ENCODE data around the gene RPTOR. TPM values are rescaled to one million over a fixed set of nuclear protein-coding genes. Genes with fewer than 3 reads are reported as not detected.

The RPTOR gene
- total RNA-seq, 1 experiment from 2014 or later, result 9.1 TPM

DNA sequence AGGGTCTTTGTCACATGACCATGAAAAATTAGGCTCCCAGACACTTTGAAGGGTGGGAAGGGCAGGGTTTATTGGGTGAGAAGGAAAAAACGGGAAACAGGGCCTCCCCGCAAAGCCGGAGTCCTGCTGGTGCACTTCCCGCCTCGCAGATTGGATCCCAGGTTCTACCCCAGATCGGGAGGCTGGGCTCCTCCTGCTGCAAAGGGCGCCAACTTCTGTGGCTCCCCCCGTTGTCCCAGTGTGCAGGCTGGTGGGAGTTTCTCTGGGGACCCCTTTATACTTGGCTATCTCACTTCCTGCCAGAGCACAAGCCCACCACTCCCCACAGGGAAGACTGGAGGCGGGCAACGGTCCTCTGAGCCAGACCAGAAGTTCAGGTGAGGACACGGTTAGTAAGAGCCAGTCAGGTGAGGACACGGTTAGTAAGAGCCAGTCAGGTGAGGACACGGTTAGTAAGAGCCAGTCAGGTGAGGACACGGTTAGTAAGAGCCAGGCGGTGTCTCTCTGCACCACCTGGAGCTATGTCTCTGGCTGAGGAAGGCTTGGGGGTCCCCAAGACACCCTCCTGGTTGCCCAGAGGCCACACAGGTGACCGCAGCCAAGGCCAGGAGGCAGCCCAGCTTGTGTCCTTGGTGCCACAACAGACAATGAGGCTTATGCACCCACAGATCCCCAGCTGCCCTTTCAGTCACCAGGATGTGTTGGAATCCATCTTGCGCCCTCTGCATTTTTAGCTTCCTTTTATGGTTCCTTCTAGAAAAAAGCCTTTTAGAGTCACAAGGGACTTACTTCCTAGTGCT is 398.9 kb downstream of the RPTOR start:
- no peak for DNase-seq (ENCODE audit: low read depth)

DNA sequence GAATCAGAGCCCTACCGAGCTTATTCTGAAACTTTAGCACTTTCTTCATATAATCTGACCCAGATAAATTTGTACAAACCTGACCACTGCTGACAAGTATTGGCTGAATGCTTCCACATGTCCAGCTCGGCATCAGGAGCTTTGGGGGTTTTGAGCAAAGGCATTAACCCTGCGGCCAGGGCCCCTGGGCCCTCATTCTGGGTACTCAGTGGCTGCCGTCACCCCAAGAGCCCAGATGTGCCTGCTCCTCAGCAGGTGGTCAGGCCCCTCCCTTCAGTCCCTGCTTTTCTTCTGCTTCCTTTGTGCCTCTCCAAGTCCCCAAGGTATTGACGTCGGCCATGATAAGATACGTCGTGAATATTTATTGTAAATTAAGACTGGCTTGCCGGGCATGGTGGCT is 399.7 kb downstream of the RPTOR start:
- no peak for DNase-seq (ENCODE audit: low read depth)

DNA sequence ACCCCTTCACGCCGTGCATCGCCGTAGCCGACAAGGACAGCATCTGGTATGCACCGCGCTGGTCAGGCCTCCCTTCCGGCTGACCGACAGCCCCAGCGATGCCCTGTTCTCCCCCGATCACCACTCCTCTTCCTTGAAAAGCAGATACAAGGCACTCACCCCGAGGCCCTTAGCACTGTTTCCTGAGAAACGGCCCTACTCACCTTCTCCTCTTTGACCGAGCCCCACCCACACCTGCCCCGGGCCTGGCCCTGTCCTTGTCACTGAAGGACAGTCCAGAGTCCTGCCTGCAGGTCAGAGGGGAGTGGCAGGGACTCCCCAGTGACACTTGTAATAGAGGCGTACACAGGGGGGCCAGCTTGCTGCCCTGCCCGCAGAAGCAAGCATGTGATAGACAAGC is 401.1 kb downstream of the RPTOR start:
- DNase-seq (ENCODE audit: low read depth), result no peak

DNA sequence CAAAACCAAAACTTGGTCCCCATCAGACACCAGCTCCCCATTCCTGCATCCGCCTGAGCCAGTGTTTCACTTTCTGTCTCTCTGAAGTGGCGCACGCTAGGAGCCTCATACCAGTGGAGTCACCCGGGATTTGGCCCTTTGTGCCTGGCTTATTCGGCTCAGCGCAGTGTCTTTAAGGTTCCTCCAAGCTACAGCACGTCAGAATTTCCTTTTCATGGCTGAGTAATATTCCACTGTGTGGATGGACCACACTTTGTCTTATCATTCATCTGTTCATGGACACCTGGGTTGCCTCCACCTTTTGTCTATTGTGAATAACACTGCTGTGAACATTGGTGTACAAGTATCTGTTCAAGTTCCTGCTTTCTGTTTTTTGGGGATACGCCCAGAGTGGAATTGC is 401.8 kb downstream of the RPTOR start:
- DNase-seq (ENCODE audit: low read depth), result no peak

DNA sequence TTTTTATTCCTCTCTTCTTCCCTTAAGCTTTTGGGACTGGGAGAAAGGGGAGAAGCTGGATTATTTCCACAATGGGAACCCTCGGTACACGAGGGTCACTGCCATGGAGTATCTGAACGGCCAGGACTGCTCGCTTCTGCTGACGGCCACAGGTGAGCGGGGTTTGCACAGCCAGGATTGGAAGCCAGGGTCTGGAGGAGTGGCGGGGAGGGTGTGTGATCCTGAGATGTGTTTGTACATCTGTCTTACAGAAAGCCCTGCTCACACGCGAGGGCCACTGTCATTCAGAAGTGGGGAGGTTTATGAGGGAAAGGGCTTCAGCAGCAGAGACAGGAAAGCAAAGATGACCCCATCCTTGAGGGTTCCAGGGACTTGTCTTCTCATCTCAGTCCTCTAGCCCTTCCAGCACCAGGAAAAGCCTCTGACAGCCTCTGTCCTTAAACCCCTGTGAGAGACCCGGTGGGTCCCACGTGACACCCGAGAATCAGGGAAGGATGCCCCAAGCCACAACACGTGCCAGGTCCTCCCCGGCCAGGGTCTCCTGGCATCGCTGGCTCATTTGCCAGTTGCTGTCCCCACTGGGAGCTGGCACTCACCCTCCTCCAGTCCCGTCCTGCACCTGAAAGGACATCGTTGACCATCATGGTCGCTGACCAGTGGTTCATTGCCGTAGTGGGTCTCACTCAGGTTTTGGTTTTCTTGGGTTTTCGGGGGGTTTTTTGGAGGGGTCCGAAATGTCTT is 402.7 kb downstream of the RPTOR start:
- DNase-seq (ENCODE audit: low read depth), result no peak

DNA sequence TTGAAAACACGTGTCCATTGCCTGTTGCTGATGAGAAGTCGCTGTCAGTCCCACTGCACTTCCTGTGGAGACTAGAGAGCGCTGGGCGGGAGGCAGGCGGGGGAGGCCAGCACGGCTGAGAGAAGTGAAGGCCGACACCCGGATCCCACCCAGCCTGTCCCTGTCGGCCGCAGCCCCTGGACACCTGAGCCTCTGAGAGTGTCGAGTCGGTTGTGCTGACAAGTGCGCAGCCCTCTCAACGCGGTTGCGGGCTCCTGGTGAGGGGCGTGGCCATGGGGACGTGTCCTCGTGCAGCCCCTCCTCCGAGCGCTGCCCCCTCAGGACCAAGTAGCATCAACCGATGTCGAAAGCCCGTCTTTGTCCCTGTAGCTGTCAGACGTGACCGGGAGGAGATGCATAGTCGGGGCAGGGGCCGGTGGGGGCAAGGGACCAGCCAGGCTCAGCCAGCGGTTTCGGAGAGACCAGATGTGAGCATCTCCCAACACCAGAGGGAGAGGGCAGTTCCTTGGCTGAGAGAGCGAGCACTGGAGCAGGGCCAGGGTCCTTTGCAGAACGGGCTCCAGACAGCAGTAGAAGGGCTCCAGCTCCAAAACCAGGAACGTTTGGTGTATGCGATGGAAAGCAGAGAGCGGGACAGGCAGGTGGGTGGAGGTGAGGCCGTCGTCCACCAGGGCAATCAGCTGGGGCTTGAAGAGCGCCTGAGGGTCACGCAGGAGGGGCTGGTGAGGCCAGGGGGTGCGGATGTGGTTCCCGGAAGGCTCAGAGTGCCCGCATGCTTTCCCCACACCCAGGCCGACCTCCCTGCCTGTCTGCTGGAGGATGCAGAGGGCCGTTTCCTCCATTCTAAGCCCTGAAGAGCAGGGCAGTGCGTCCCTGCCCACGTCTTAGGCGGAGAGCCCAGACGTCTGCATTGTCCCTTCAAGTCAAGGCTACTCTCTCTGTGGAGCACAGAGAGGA is 403.7 kb downstream of the RPTOR start:
- DNase-seq (ENCODE audit: low read depth), result no peak

DNA sequence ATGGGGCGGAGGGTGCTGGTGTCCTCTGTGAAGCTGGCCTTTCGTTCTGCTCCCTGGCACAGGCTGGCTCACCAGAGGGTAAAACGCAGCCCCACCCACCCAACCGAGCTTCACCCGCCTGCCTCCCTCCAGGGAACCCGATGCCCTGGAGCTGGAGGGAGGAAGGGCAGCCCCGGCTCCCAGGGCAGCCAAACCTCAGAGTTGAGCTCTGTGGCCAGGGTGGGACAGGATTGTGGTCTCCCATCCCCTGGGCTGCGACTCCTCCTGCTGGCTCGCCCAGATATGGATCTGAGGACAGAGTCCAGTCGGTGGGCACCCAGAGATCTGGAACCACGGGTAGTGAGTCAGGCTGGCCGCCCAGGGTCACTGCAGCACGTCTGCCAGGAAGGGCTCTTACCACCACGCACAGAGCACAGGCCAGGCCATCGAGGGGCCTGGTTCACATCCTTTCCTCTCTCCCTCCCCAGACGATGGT is 404.4 kb downstream of the RPTOR start:
- DNase-seq (ENCODE audit: low read depth), result no peak

DNA sequence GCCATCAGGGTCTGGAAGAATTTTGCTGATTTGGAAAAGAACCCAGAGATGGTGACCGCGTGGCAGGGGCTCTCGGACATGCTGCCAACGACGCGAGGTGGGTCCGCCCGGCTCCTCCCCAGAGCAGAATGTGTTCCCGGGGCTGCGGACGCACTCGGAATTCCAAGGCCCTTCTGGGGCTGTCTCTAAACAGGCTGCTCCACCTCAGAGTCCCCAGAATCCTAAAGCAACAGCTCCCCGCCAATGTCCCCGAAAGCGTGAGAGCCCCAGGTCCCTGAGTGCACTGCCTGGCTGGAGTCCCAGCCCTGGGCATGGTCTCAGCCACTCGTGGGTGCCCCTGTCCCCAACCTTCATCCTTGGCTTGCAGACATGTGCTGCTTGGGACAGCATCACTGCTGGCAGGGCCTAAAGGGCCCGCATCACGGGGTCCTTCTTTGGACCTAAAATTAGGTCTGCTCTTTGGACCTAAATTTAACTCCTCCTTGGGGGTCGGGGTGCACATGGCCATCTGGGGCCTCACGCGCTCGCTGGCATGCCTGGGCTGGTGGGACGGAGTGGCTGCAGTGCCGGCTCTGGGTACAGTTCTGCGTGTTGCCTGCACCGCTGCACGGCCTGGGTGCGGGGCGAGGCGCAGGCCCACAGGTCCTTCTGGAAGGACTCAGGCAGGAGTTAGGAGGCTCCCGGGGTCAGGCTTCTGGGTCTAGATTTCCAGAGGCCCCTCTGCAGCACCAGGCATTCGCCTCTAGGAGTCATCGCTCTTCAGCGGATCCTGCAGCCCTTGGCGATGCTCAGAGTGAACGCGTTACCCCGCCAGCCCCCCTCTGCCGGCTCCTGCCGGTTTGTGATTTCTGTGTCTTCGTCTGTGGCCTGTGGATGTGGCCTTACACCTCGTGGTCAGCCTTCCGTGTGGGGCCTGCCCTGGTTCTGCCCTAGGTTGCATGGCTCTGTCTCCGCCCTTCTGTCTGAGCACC is 405.1 kb downstream of the RPTOR start:
- DNase-seq (ENCODE audit: low read depth), result no peak

DNA sequence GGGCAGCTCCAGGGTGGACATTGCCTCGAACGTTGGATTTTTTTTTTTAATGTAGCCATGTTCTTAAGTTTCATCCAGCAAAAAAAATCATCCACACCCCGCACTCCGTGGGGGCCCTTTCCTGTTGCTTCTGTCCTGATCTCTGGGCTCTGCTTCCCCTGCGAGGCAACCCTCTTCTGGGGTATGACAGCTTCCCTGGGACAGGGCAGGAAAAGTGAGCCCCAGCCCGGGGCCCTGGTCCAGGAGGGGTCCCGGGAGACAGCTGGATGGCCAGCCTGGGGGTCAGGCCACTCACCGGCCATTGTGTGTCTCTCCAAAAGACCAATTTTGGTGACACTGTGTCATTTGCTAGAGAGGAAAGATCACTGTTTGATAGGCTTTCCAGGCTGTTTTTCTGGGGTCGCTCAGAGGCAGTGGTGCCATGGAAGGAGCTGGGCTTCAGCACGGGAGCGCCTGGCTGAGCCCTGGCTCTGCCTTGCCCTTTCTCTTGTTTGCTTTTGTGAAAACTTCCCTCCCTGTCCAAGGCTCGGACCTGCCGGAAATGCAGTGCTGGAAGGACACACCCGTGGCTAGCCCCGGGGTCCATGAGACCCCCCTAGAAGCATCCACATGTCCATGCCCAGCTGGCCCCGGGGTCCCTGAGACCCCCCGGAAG is 406.0 kb downstream of the RPTOR start:
- no peak for DNase-seq (ENCODE audit: low read depth)

DNA sequence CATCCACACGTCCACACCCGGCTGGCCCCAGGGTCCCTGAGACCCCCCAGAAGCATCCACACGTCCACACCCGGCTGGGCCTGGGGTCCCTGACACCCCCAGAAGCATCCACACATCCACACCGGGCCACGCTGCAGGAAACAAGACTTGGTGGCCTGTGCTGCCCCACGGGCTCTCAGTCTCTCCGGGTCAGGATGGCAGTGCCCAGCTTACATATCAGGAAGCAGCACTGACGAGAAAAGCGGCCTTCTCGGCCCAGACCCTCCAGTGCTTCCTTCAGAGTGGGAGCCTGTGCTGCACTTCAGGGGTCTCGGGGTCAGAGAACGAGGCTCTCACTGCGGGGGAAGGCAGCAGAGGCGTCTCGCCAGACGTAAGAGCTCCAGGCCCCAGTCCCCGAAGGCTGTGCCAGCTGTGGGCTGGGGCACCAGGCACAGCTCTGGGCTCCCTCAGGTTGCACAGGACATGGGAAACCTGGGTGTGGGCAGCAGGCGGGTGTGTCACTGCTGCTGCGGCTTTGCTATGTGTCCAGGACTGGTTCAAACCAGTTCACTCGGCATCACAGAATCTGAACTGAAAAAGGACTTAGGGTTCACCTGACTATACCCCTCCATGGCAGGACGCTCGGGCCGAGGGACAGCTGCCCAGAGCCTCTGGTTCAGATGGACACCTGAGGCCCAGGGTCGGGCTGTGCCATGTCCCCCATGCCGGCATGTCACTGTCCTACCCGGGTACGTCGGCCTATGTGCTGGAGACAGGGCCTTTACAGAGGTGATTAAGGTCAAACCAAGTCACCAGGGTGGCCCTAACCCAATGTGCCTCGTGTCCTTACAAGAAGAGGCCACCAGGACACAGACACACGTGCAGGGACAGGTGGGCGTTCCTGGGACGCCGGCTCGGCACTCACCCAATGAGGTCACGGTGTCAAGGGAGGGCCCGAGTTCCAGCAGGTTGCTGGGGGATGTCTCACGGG is 406.8 kb downstream of the RPTOR start:
- no peak for DNase-seq (ENCODE audit: low read depth)

DNA sequence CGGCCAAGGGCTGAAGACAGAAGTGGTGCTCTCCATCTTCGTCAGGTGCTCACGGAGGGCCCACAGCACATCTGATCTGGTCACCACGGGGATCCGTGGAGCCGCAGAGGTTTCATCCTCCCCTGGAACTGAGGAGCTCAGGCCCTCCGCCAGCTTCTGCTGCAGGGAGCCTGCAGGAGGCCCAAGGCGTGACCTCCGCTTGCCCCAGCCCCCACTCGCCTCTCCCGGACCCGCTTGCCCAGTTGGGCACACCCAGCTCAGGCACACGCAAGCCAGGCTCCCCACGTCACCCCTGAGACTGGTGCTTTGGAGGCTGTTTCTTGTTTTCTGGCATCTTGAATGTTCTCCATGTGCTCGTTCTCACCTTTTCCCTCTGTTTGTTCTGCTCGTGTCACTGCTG is 407.7 kb downstream of the RPTOR start:
- DNase-seq (ENCODE audit: low read depth), result no peak

DNA sequence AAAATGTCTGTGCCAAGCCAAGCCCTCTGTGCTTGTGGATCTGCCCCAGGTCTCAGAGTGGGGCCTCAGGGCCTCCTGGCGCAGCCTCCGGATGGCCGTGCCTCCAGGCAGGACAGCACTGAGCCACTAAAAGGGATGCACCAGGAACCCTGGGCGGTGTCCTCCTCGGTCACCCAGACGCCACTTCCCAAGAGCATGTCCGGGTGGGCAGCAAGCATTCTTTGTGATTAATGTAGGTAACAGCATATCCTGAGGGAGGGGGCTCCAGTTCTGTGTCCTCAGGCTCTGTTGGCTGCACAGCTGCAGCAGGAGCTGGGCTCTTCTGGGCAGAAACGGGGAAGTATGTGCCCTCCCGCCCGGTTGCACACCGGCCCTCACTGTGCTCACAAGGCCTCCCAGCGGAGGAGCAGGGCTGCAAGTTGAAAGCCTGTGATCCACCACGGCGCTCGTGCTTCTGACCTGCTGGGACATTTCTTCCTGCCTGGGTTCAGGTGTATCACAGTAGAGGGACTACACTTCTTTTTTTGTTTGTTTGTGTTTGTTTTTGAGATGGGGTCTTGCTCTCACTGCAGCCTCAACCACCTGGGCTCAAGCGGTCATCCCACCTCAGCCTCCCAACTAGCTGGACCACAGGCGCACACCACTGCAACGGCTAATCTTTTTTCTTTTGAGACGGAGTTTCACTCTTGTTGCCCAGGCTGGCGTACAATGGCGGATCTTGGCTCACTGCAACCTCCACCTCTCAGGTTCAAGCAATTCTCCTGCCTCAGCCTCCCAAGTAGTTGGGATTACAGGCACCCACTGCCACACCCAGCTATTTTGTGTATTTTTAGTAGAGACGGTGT is 409.1 kb downstream of the RPTOR start:
- no peak for DNase-seq (ENCODE audit: low read depth)

DNA sequence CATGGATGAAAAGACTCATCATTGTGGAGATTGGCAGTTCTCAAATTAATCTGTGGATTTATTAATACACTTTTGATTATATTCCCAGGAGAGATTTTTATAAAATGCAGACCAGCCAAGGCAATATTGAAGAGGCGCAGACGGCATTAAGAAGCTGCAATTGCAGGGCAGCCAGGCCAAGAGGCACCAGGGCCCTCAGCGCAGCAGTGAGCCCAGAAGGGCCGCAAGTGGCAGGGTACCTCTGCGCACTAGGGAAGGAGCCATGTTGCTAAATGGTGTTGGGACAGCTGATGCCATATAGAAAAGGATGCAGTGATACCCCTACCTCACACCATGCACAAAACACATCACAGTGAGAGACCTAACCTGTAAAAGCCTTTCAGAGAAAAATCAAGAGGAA is 410.4 kb downstream of the RPTOR start:
- DNase-seq (ENCODE audit: low read depth), result no peak

DNA sequence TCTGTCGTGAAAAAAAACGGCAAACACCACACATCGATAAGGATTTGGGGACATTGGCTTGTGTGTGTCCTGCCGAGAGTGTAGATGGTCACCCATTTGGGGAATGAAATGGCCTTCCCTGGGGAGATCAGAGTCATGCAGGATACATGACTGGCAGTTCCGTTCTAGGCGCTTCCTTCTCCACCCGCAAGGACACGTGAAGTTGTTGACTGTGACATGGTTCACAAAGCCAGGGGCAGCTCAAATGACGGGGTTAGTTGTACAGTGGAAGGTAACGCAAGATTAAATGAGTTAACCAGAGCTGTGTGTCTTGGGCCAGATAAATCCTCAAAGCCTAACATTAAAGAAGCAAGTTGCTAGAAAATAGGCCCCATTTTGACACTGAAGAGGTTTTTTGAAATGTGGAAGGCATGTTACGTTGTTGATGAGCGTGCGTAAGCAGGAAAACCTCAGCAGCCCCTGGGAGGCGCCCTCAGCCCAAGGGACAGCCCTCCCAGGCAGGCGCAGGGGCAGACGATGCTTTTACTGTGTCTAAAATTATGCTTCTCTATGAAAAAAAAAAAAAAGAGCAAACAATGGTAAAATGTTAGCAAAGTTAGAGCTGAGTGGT is 411.1 kb downstream of the RPTOR start:
- DNase-seq (ENCODE audit: low read depth), result no peak

DNA sequence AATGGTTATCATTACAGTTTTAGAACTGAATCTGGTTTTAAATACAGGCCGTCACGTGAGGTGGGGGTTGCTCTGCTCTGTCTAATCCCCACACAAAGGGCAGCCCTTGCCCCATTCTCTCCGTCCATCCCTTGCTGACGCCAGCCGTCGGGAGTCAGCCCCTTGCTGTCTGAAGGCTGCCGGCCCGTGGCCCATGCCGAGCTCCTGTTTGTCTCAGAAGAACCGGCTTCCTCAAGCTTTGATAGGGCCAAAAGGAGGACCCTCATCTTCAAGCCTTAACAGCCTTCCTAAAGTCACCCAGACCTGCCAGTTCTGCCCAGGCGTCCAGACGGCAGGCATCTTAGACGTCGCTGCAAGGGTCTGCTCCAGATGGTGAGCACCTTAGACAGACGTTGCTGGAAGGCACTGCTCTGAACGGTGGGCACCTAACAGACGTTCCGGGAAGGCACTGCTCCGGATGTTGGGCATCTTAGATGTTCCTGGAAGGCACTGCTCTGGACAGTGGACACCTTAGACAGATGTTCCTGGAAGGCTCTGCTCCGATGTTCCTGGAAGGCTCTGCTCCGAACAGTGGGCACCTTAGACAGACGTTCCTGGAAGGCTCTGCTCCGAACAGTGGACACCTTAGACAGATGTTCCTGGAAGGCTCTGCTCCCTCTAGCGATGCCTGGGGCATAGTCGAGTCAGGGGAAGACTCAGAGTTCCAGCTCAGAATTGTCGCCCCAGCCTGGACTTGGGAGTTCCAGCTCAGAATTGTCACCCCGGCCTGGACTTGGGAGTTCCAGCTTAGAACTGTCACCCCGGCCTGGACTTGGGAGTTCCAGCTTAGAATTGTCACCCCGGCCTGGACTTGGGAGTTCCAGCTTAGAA is 411.9 kb downstream of the RPTOR start:
- no peak for DNase-seq (ENCODE audit: low read depth)

DNA sequence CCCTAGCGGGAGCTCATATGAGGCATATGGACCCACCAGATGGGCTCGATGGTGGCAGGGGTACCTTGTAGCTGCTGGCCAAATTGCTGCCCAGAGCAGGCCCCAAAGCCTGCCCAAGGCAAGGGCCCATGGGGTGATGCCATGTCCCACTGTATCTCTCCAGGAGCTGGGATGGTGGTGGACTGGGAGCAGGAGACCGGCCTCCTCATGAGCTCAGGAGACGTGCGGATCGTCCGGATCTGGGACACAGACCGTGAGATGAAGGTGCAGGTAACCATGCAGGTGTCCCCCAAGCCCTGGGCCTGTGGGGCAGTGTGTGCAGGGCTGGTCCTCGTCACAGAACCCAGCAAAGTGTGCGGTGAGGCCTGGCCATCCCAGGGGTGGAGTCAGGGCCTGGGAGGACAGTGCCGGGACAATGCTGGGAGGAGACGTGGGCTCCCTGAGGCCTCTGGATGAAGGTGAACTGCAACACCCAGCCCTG is 412.9 kb downstream of the RPTOR start:
- no peak for DNase-seq (ENCODE audit: low read depth)

Measured in Daoy (cell line).